ENCODE measurements around the gene ZNF117.

The ZNF117 gene

DNA sequence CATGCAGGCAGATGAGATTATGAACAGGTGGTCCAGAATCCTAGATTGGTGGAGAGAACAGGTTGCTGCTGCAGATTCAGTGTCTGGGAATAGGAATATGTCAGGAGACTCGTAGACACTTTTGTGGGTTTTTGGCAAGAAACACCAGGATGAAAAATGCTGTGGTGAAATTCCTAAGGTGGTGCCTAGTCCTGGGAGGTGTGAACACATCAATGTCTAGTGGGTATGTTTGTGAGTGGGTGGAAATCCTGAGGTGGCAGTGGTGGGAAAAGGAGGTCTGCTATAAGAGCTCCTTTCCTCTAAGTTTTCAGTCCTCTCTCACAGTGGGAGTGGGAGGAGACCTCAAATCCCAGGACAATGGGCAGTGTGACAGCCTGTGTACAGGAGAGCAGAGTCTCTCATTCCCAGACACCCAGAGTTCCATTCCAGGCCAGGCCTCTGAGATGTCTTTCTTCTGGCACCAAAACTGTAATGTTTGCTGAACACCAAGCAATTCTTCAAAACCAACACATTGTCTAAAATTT lies 10.5 kb upstream of the ZNF117 start:
- Histone ChIP-seq H3K27ac (ENCODE audit: low read depth, low read length) (peak overlapping the region; percentile 79; the same call in 1 of the 2 replicates), H4K20me1 (ENCODE audit: control insufficient read depth, insufficient read depth, low read depth, low read length) (no peaks in the 10 kb centered on the region), H3K4me2 (ENCODE audit: low read length) (peak overlapping the region; percentile 1; the same call in 1 of the 2 replicates), H3K36me3 (ENCODE audit: control insufficient read depth, low read length) (peaks cover 89% of the 10 kb centered on the region), H3K4me3 (ENCODE audit: low read length) (no peak overlapping the region), H3K9me3 (ENCODE audit: control insufficient read depth, insufficient read depth, low read length) (peaks cover 45% of the 10 kb centered on the region), H3K27me3 (ENCODE audit: control insufficient read depth, low read length) (no peaks in the 10 kb centered on the region), H3K79me2 (ENCODE audit: control insufficient read depth, low read length) (peaks cover 89% of the 10 kb centered on the region), H3F3A (ENCODE audit: control insufficient read depth, insufficient read depth) (peaks cover 5% of the 10 kb centered on the region), H3K4me1 (ENCODE audit: control insufficient read depth, low read length) (peaks cover 68% of the 10 kb centered on the region), H3K9me2 (replicated peaks; ENCODE audit: control insufficient read depth, low read length) (no peaks in the 10 kb centered on the region)
- TF ChIP-seq EZH2phosphoT487 (IDR thresholded peaks at IDR 0.05; ENCODE audit: borderline replicate concordance, low read length): no peak
- TF ChIP-seq, protein P1, sequence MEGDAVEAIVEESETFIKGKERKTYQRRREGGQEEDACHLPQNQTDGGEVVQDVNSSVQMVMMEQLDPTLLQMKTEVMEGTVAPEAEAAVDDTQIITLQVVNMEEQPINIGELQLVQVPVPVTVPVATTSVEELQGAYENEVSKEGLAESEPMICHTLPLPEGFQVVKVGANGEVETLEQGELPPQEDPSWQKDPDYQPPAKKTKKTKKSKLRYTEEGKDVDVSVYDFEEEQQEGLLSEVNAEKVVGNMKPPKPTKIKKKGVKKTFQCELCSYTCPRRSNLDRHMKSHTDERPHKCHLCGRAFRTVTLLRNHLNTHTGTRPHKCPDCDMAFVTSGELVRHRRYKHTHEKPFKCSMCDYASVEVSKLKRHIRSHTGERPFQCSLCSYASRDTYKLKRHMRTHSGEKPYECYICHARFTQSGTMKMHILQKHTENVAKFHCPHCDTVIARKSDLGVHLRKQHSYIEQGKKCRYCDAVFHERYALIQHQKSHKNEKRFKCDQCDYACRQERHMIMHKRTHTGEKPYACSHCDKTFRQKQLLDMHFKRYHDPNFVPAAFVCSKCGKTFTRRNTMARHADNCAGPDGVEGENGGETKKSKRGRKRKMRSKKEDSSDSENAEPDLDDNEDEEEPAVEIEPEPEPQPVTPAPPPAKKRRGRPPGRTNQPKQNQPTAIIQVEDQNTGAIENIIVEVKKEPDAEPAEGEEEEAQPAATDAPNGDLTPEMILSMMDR (IDR thresholded peaks at IDR 0.05; ENCODE audit: low read depth, low read length, poor library complexity, severe bottlenecking): no peak

DNA sequence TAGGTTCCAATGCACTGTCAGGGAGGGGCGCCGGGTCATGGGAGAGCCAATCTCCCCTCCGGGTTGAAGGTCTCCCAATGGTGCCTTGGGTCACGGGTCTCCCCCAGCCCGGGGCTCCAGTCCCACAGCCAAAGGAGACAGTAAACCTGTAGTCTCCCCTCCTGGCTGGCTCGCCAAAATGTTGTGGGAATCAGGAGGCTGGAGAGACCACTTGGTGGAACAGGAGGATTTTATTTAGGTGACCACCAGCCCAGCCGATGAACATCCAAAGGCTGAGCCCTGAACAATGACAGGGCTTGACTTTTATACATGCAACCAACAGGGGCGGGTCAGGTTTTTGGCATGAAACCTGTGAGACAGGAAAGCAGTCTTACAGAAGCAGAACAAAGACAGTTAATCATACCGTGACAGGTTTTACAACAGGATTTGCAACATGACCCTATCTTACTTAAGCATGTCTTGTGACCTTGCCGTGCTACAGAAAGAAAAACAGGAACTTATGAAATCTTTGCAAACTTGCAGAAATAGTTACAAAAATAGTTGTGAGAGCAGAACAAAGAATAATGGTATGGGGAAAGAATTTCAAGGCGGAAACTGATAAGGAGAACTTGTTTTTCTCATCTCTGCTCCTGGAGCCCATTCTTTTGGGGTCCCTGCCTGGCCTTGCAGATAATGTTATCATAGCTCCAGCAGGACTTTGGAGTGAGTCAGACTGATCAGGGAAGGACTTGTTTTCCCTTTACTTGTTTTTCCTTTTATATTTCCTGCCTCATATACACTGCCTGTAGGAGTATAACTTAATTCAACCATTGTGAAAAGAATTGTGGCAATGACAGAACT lies 8.5 kb upstream of the ZNF117 start:
- H3K79me2 ChIP-seq (ENCODE audit: control insufficient read depth, low read length): peaks cover 69% of the 10 kb centered on the region
- H3K27ac ChIP-seq (ENCODE audit: low read depth, low read length): peak overlapping the region; percentile 79
- H4K20me1 ChIP-seq (ENCODE audit: control insufficient read depth, insufficient read depth, low read depth, low read length): no peaks in the 10 kb centered on the region
- no peak for TF ChIP-seq EZH2phosphoT487 (IDR thresholded peaks at IDR 0.05; ENCODE audit: borderline replicate concordance, low read length)
- TF ChIP-seq, protein P1 (IDR thresholded peaks at IDR 0.05; ENCODE audit: low read depth, low read length, poor library complexity, severe bottlenecking): no peak
- peaks cover 52% of the 10 kb centered on the region for H3K9me3 ChIP-seq (ENCODE audit: control insufficient read depth, insufficient read depth, low read length)
- H3K4me1 ChIP-seq (ENCODE audit: control insufficient read depth, low read length): peaks cover 54% of the 10 kb centered on the region
- H3K27me3 ChIP-seq (ENCODE audit: control insufficient read depth, low read length): no peaks in the 10 kb centered on the region
- no peaks in the 10 kb centered on the region for H3K9me2 ChIP-seq (replicated peaks; ENCODE audit: control insufficient read depth, low read length)
- peaks cover 5% of the 10 kb centered on the region for H3F3A ChIP-seq (ENCODE audit: control insufficient read depth, insufficient read depth)
- H3K4me2 ChIP-seq (ENCODE audit: low read length): peak overlapping the region; percentile 59
- peaks cover 81% of the 10 kb centered on the region for H3K36me3 ChIP-seq (ENCODE audit: control insufficient read depth, low read length)
- peak overlapping the region; percentile 54 for H3K4me3 ChIP-seq (ENCODE audit: low read length)

DNA sequence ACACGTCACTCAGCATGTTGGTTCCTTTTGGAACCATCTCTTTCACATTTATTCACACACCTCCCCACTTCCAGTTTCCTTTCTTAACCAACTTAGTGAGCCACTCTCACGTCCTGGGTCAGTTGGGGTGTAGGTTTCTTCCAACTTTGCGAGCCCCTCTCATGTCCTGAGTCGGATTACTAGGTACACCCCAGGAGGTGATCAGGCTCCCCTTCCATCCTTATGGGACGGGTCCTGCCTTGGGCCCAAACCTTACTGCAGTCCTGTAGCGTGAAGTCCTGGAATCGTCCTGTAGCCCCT lies 8.0 kb upstream of the ZNF117 start:
- peaks cover 76% of the 10 kb centered on the region for H3K36me3 ChIP-seq (ENCODE audit: control insufficient read depth, low read length)
- peaks cover 5% of the 10 kb centered on the region for H3F3A ChIP-seq (ENCODE audit: control insufficient read depth, insufficient read depth)
- no peaks in the 10 kb centered on the region for H3K27me3 ChIP-seq (ENCODE audit: control insufficient read depth, low read length)
- no peaks in the 10 kb centered on the region for H3K9me2 ChIP-seq (replicated peaks; ENCODE audit: control insufficient read depth, low read length)
- no peaks in the 10 kb centered on the region for H4K20me1 ChIP-seq (ENCODE audit: control insufficient read depth, insufficient read depth, low read depth, low read length)
- H3K79me2 ChIP-seq (ENCODE audit: control insufficient read depth, low read length): peaks cover 64% of the 10 kb centered on the region
- peak overlapping the region; percentile 59 for H3K4me2 ChIP-seq (ENCODE audit: low read length)
- TF ChIP-seq, protein P1 (IDR thresholded peaks at IDR 0.05; ENCODE audit: low read depth, low read length, poor library complexity, severe bottlenecking): no peak
- no peak for TF ChIP-seq EZH2phosphoT487 (IDR thresholded peaks at IDR 0.05; ENCODE audit: borderline replicate concordance, low read length)
- H3K4me1 ChIP-seq (ENCODE audit: control insufficient read depth, low read length): peaks cover 49% of the 10 kb centered on the region
- H3K4me3 ChIP-seq (ENCODE audit: low read length): peak overlapping the region; percentile 54
- peak overlapping the region; percentile 79 for H3K27ac ChIP-seq (ENCODE audit: low read depth, low read length)
- peaks cover 49% of the 10 kb centered on the region for H3K9me3 ChIP-seq (ENCODE audit: control insufficient read depth, insufficient read depth, low read length)

All from DOHH2 (cell line).